ENCODE measurements around the gene PTPRO. TPM values are rescaled to one million over a fixed set of nuclear protein-coding genes. Genes with fewer than 3 reads are reported as not detected.

PTPRO gene
- total and polyA plus RNA-seq, 4 donors, result 0.31 to 3.3 (median 1.1) TPM

DNA sequence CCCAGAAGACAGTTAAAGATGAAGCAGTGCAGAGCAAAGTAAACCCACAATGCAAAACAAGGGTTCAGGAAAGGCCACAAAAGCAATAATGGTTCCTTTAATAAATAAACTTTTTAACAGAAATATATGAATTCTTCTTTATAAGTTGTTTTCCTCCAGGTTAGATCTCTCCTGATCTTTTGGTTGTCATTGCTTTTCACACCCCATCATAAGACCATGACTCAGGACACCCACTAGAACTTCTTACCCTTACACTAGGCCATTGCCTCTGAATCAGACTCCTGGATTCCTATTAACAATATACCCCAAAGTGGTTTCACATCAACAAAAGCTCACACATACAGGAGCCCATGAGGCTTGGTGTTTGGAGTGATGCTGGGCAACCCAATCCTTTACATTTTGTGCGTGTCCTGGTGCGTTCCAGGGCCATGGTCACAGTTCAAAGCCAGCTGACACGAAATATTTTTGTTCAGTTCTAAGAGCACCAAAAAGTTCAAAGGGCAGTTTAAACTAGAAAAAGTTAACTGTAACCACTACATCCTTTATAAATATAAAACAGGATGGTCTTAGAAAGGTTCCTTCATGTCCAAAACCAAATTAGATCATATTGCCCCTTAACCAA lies 279.9 kb downstream of the PTPRO start:
- H3K9ac ChIP-seq (ENCODE audit: low read depth in 1 of 2, low read length in 2 of 2), result no peak overlapping the region
- H3K27ac ChIP-seq (ENCODE audit: low read depth in 1 of 2, low read length in 2 of 2), result no peak overlapping the region
- no peak overlapping the region for H3K4me3 ChIP-seq (ENCODE audit: low read depth in 1 of 3, low read length in 3 of 3)
- no peaks in the 10 kb centered on the region for H3K9me3 ChIP-seq (ENCODE audit: control insufficient read depth in 4 of 4, low read length in 3 of 4)
- no peak for DNase-seq (ENCODE audit: low spot score)
- H3K36me3 ChIP-seq (ENCODE audit: control insufficient read depth in 4 of 4, insufficient read depth in 3 of 4, low read depth in 1 of 4, low read length in 3 of 4), result no peaks in the 10 kb centered on the region
- no peaks in the 10 kb centered on the region for H3K27me3 ChIP-seq (ENCODE audit: control insufficient read depth in 4 of 4, insufficient read depth in 4 of 4, low read length in 3 of 4)
- no peaks in the 10 kb centered on the region for H3K4me1 ChIP-seq (ENCODE audit: control insufficient read depth in 4 of 4, insufficient read depth in 4 of 4, low read length in 3 of 4)
- 68% methylated on average over 3 of the region's 3 CpGs for WGBS
- TF ChIP-seq, protein P1, sequence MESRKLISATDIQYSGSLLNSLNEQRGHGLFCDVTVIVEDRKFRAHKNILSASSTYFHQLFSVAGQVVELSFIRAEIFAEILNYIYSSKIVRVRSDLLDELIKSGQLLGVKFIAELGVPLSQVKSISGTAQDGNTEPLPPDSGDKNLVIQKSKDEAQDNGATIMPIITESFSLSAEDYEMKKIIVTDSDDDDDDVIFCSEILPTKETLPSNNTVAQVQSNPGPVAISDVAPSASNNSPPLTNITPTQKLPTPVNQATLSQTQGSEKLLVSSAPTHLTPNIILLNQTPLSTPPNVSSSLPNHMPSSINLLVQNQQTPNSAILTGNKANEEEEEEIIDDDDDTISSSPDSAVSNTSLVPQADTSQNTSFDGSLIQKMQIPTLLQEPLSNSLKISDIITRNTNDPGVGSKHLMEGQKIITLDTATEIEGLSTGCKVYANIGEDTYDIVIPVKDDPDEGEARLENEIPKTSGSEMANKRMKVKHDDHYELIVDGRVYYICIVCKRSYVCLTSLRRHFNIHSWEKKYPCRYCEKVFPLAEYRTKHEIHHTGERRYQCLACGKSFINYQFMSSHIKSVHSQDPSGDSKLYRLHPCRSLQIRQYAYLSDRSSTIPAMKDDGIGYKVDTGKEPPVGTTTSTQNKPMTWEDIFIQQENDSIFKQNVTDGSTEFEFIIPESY (IDR thresholded peaks at IDR 0.05), result no peak
- no peak for TF ChIP-seq RXRA (IDR thresholded peaks at IDR 0.05)
- no peak for TF ChIP-seq NR2F2 (IDR thresholded peaks at IDR 0.05)
- TF ChIP-seq GABPA (IDR thresholded peaks at IDR 0.05 in 1 of 2, conservative IDR thresholded peaks at IDR 0.05 in 1 of 2), result no peak
- no peak for TF ChIP-seq EGR1 (IDR thresholded peaks at IDR 0.05; ENCODE audit: low read depth in 2 of 2)
- TF ChIP-seq FOXA2 (IDR thresholded peaks at IDR 0.05), result no peak
- TF ChIP-seq, protein P2, sequence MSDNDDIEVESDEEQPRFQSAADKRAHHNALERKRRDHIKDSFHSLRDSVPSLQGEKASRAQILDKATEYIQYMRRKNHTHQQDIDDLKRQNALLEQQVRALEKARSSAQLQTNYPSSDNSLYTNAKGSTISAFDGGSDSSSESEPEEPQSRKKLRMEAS (IDR thresholded peaks at IDR 0.05), result no peak
- no peak for TF ChIP-seq TAF1 (conservative IDR thresholded peaks at IDR 0.05)
- TF ChIP-seq, protein P3, sequence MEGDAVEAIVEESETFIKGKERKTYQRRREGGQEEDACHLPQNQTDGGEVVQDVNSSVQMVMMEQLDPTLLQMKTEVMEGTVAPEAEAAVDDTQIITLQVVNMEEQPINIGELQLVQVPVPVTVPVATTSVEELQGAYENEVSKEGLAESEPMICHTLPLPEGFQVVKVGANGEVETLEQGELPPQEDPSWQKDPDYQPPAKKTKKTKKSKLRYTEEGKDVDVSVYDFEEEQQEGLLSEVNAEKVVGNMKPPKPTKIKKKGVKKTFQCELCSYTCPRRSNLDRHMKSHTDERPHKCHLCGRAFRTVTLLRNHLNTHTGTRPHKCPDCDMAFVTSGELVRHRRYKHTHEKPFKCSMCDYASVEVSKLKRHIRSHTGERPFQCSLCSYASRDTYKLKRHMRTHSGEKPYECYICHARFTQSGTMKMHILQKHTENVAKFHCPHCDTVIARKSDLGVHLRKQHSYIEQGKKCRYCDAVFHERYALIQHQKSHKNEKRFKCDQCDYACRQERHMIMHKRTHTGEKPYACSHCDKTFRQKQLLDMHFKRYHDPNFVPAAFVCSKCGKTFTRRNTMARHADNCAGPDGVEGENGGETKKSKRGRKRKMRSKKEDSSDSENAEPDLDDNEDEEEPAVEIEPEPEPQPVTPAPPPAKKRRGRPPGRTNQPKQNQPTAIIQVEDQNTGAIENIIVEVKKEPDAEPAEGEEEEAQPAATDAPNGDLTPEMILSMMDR (IDR thresholded peaks at IDR 0.05; ENCODE audit: low read depth, low read length, missing input control), result no peak
- TF ChIP-seq SP1 (IDR thresholded peaks at IDR 0.05), result no peak
- no peak for TF ChIP-seq HNF4G (IDR thresholded peaks at IDR 0.05)
- TF ChIP-seq FOXA1 (IDR thresholded peaks at IDR 0.05), result no peak
- no peak for TF ChIP-seq JUND (IDR thresholded peaks at IDR 0.05)

DNA sequence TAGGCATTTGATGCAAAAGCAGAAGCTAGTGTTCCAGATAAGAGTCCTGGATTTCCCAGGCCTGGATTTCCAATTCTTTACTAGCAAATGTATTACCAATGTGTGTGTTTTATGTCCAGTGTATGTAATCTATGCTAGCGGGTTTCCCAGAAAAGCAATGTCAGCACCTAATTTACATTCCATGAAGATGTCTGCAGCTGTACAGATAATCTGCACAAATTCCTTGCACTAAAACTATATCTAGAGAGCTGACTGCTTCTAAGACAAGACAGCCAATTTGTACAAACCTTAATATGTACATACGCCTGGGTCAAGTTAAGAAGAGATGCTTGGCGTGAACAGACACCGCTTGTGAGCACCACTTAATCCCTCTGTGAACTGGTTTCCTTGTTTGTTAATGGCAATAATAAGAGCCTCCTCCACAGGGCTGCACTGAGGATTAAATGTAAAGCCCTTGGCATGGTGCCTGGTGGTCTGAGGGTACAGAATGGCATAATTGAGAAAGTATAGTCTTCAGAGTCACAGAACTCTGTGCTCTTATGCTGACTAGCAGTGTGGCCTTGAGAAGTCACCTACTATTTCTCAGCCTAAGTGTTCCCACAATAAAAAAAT lies 281.3 kb downstream of the PTPRO start:
- H3K4me3 ChIP-seq (ENCODE audit: low read depth in 1 of 3, low read length in 3 of 3), result no peak overlapping the region
- H3K27ac ChIP-seq (ENCODE audit: low read depth in 1 of 2, low read length in 2 of 2), result no peak overlapping the region
- no peaks in the 10 kb centered on the region for H3K36me3 ChIP-seq (ENCODE audit: control insufficient read depth in 4 of 4, insufficient read depth in 3 of 4, low read depth in 1 of 4, low read length in 3 of 4)
- H3K9ac ChIP-seq (ENCODE audit: low read depth in 1 of 2, low read length in 2 of 2), result no peak overlapping the region
- no peaks in the 10 kb centered on the region for H3K4me1 ChIP-seq (ENCODE audit: control insufficient read depth in 4 of 4, insufficient read depth in 4 of 4, low read length in 3 of 4)
- DNase-seq (ENCODE audit: low spot score), result no peak
- H3K9me3 ChIP-seq (ENCODE audit: control insufficient read depth in 4 of 4, low read length in 3 of 4), result no peaks in the 10 kb centered on the region
- WGBS, result 96% methylated on average over 4 of the region's 4 CpGs
- H3K27me3 ChIP-seq (ENCODE audit: control insufficient read depth in 4 of 4, insufficient read depth in 4 of 4, low read length in 3 of 4), result no peaks in the 10 kb centered on the region
- no peak for TF ChIP-seq EGR1 (IDR thresholded peaks at IDR 0.05; ENCODE audit: low read depth in 2 of 2)
- TF ChIP-seq SP1 (IDR thresholded peaks at IDR 0.05), result no peak
- TF ChIP-seq TAF1 (conservative IDR thresholded peaks at IDR 0.05), result no peak
- TF ChIP-seq RAD21 (IDR thresholded peaks at IDR 0.05), result no peak
- TF ChIP-seq, protein P4, sequence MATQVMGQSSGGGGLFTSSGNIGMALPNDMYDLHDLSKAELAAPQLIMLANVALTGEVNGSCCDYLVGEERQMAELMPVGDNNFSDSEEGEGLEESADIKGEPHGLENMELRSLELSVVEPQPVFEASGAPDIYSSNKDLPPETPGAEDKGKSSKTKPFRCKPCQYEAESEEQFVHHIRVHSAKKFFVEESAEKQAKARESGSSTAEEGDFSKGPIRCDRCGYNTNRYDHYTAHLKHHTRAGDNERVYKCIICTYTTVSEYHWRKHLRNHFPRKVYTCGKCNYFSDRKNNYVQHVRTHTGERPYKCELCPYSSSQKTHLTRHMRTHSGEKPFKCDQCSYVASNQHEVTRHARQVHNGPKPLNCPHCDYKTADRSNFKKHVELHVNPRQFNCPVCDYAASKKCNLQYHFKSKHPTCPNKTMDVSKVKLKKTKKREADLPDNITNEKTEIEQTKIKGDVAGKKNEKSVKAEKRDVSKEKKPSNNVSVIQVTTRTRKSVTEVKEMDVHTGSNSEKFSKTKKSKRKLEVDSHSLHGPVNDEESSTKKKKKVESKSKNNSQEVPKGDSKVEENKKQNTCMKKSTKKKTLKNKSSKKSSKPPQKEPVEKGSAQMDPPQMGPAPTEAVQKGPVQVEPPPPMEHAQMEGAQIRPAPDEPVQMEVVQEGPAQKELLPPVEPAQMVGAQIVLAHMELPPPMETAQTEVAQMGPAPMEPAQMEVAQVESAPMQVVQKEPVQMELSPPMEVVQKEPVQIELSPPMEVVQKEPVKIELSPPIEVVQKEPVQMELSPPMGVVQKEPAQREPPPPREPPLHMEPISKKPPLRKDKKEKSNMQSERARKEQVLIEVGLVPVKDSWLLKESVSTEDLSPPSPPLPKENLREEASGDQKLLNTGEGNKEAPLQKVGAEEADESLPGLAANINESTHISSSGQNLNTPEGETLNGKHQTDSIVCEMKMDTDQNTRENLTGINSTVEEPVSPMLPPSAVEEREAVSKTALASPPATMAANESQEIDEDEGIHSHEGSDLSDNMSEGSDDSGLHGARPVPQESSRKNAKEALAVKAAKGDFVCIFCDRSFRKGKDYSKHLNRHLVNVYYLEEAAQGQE (IDR thresholded peaks at IDR 0.05), result no peak
- no peak for TF ChIP-seq NR2F2 (IDR thresholded peaks at IDR 0.05)
- TF ChIP-seq, protein P2 (IDR thresholded peaks at IDR 0.05), result no peak
- TF ChIP-seq HNF4A (conservative IDR thresholded peaks at IDR 0.05), result no peak
- TF ChIP-seq GABPA (IDR thresholded peaks at IDR 0.05 in 1 of 2, conservative IDR thresholded peaks at IDR 0.05 in 1 of 2), result no peak
- TF ChIP-seq HNF4G (IDR thresholded peaks at IDR 0.05), result no peak
- TF ChIP-seq FOXA1 (IDR thresholded peaks at IDR 0.05), result no peak
- TF ChIP-seq FOXA2 (IDR thresholded peaks at IDR 0.05), result no peak
- TF ChIP-seq, protein P3 (IDR thresholded peaks at IDR 0.05; ENCODE audit: low read depth, low read length, missing input control), result no peak
- TF ChIP-seq, protein P1 (IDR thresholded peaks at IDR 0.05), result no peak
- no peak for TF ChIP-seq YY1 (IDR thresholded peaks at IDR 0.05)

Data from liver (tissue), 9 donors.